GM12878 (cell line): ENCODE results near the gene CACNA2D3. TPM values are rescaled to one million over a fixed set of nuclear protein-coding genes. Genes with fewer than 3 reads are reported as not detected.

Experiments
- ATAC-seq: fragments of 200-7000 bp; cut with Tn5 transposase; 3 replicates; pipeline ENCODE4 v1.9.1; 2020; ENCODE audit warnings: mild to moderate bottlenecking, moderate library complexity
- BruUV-seq: library from RNA; stranded (reverse); fragments of 400-500 nt; replicated peaks from 2 replicates; lab custom pipeline; 2021; lab: Mats Ljungman, UMichigan
- CTCF ChIA-PET: fragments of 300-600 bp; sonication (Branson Sonifier 250); formaldehyde crosslinking; extraction: SDS; loops from one replicate; lab custom pipeline; 2021; ENCODE audit warnings: inconsistent platforms; lab: Yijun Ruan, JAX
- POLR2A ChIA-PET: fragments of 350-600 bp; formaldehyde crosslinking; extraction: SDS; loops from one replicate; lab custom pipeline; 2021; ENCODE audit warnings: inconsistent platforms; lab: Charles Lee
- RAD21 ChIA-PET: fragments of 300-600 bp; sonication (Branson Sonifier 250); formaldehyde crosslinking; loops from one replicate; lab custom pipeline; 2023; ENCODE audit warnings: antibody characterized with exemption; ENCODE audit not compliant: unreplicated experiment; lab: Charles Lee
- SMC1A ChIA-PET: fragments of 300-600 bp; sonication (Branson Sonifier 250); formaldehyde crosslinking; loops from one replicate; lab custom pipeline; 2023; ENCODE audit not compliant: unreplicated experiment, uncharacterized antibody; lab: Charles Lee
- DNase-seq: peaks from one replicate; pipeline ENCODE4 v3.0.0-alpha.2; 2011; ENCODE audit warnings: low read depth, low spot score
- FAIRE-seq: peaks from 3 replicates; lab custom pipeline; 2011; peaks lifted over from hg19 to GRCh38; lab: Jason Lieb, UNC
- H2AFZ ChIP-seq: 2 replicates; pipeline ENCODE4 v1.6.0; 2011; ENCODE audit warnings: low read depth, low read length, control low read depth; ENCODE audit not compliant: control insufficient read depth
- H3K27ac ChIP-seq: 2 replicates; pipeline ENCODE4 v1.5.1; 2011; ENCODE audit warnings: control low read depth; ENCODE audit not compliant: control insufficient read depth, insufficient read depth
- H3K27me3 ChIP-seq, 2 experiments: replicated peaks in 1 of 2; 2 replicates each; pipeline versions ENCODE4 v1.6.0 to v1.6.1; 2011; ENCODE audit warnings: low read length in 1 of 2; ENCODE audit not compliant: control insufficient read depth in 2 of 2, insufficient read depth in 2 of 2
- H3K36me3 ChIP-seq, 2 experiments: 2 replicates each; pipeline ENCODE4 v1.5.1; 2011; ENCODE audit warnings: low read length in 1 of 2; ENCODE audit not compliant: control insufficient read depth in 2 of 2, insufficient read depth in 2 of 2
- H3K4me1 ChIP-seq: 2 replicates; pipeline ENCODE4 v1.6.1; 2011; ENCODE audit warnings: mild to moderate bottlenecking, low read length, moderate library complexity, mixed read lengths; ENCODE audit not compliant: control insufficient read depth, insufficient read depth
- H3K4me2 ChIP-seq: 2 replicates; pipeline ENCODE4 v1.6.0; 2011; ENCODE audit warnings: control low read depth; ENCODE audit not compliant: control insufficient read depth, insufficient read depth
- H3K4me3 ChIP-seq: fragments of 200-600 bp; sonication (generic); 2 replicates; pipeline ENCODE4 v1.5.1; 2016
- H3K79me2 ChIP-seq: 2 replicates; pipeline ENCODE4 v1.6.0; 2011; ENCODE audit warnings: low read length; ENCODE audit not compliant: control insufficient read depth, insufficient read depth
- H3K9ac ChIP-seq: 2 replicates; pipeline ENCODE4 v1.8.0; 2011; ENCODE audit warnings: low read length, control low read depth, mixed read lengths; ENCODE audit not compliant: control insufficient read depth, insufficient read depth
- H3K9me3 ChIP-seq: replicated peaks from 3 replicates; pipeline ENCODE4 v1.5.1; 2011; ENCODE audit warnings: mild to moderate bottlenecking, low read length; ENCODE audit not compliant: control insufficient read depth, insufficient read depth
- H4K20me1 ChIP-seq: 2 replicates; pipeline ENCODE4 v1.6.0; 2011; ENCODE audit not compliant: control insufficient read depth, insufficient read depth
- CUX1 ChIP-seq: IDR thresholded peaks from 2 replicates; pipeline ENCODE4 v1.6.1; 2012; ENCODE audit warnings: improper control_type of control experiment, low read depth, low read length; ENCODE audit not compliant: insufficient replicate concordance
- MAX ChIP-seq: IDR thresholded peaks from 2 replicates; pipeline ENCODE4 v1.6.1; 2012; ENCODE audit warnings: low read depth, low read length, improper control_type of control experiment
- MTA3 ChIP-seq: IDR thresholded peaks from 2 replicates; pipeline ENCODE4 v1.6.1; 2012; ENCODE audit warnings: low read length, inconsistent platforms, borderline replicate concordance
- NFYA ChIP-seq: IDR thresholded peaks from 2 replicates; pipeline ENCODE4 v1.6.1; 2011; ENCODE audit warnings: low read depth, mild to moderate bottlenecking, low read length, improper control_type of control experiment, borderline replicate concordance
- POLR2A ChIP-seq: IDR thresholded peaks from 2 replicates; pipeline ENCODE4 v1.6.1; 2011; ENCODE audit warnings: low read depth, mild to moderate bottlenecking, low read length
- RB1 ChIP-seq: fragments of 450-650 bp; formaldehyde crosslinking; IDR thresholded peaks from 2 replicates; pipeline ENCODE4 v1.6.1; 2017; ENCODE audit warnings: mild to moderate bottlenecking, borderline replicate concordance
- SMARCA5 ChIP-seq: fragments of 450-650 bp; IDR thresholded peaks from 2 replicates; pipeline ENCODE4 v1.6.1; 2017; ENCODE audit warnings: mild to moderate bottlenecking
- TCF3 ChIP-seq: IDR thresholded peaks from 2 replicates; pipeline ENCODE4 v1.6.1; 2012; ENCODE audit warnings: low read depth, mild to moderate bottlenecking, low read length, borderline replicate concordance; ENCODE audit not compliant: insufficient read depth
- ZSCAN29 ChIP-seq: fragments of 450-650 bp; IDR thresholded peaks from 2 replicates; pipeline ENCODE4 v1.6.1; 2017; ENCODE audit warnings: mild to moderate bottlenecking, moderate library complexity
- WGBS: methylation state at CpG from one replicate; pipeline ENCODE4 v1.1.6; 2016; ENCODE audit warnings: low lambda C conversion rate; ENCODE audit not compliant: insufficient replicate concordance, insufficient coverage; ENCODE audit errors: missing lambda C conversion rate; 5-methylcytosine and 5-hydroxymethylcytosine counted together
- in situ Hi-C: fragments of 300-500 bp; cut with MboI; formaldehyde crosslinking; loops from 9 replicates; pipeline ENCODE4 v1.14.3; 2018; ENCODE audit warnings: mixed read lengths
- intact Hi-C: fragments of 100-400 bp; cut with micrococcal nuclease; formaldehyde crosslinking; loops from one replicate; pipeline ENCODE4 v1.14.2; 2022; ENCODE audit not compliant: unreplicated experiment
- polyA plus RNA-seq, 11 experiments: library from polyadenylated mRNA; depleted of rRNA in 4 of 11; unstranded in 6 of 11; stranded (reverse) in 5 of 11; fragments of >200 nt; fragmentation: Nextera tagmentation in 4 of 11; fragmentation: Illumina TruSeq in 1 of 11; extraction: Ambion mirVana in 4 of 11; extraction: Trizol in 1 of 11; gene quantifications; 1 replicate in 1 of 11; 2 replicates in 10 of 11; pipeline versions ENCODE4 v1.2.1 to v1.2.3, GENCODE V29; 2011 to 2016; ENCODE audit warnings: inconsistent platforms in 2 of 11, missing spikeins in 2 of 11, low read depth in 1 of 11
- total RNA-seq, 4 experiments: library from RNA; depleted of rRNA in 3 of 4; stranded (reverse); fragments of >200 nt in 3 of 4; fragmentation: Illumina TruSeq in 1 of 4; extraction: Trizol in 1 of 4; gene quantifications; 2 replicates each; pipeline versions ENCODE4 v1.2.1 to v1.2.3, GENCODE V29; 2013 to 2021

CACNA2D3 gene
- total and polyA plus RNA-seq, 10 of the 15 experiments (the other 5 are each of a cell fraction or from before 2014, with no cell fraction given), result not detected

GRCh38 chr3:54321520-54321919 lies 199.2 kb downstream of the CACNA2D3 start:
- no peak overlapping the region for H2AFZ ChIP-seq
- RAD21 ChIA-PET, result no interaction called here
- DNase-seq (no peak), FAIRE-seq (no peak), ATAC-seq (no peak)
- POLR2A ChIA-PET, result interaction anchor here (0.6 kb wide), 1 partner anchor 644 kb away, joined by 4 read pairs; no protein-coding TSS in a partner anchor
- H3K9me3 ChIP-seq, result no peaks in the 10 kb centered on the region
- intact Hi-C loops (no loop called here), in situ Hi-C loops (no loop called here)
- WGBS, result 37% methylated on average over 5 of the region's 5 CpGs
- BruUV-seq, result no TSS peak
- no peak for TF ChIP-seq RB1
- no peak for TF ChIP-seq TCF3
- no peak for TF ChIP-seq MTA3
- no peaks in the 10 kb centered on the region for H3K4me1 ChIP-seq
- no peak overlapping the region for H3K4me3 ChIP-seq
- H3K9ac ChIP-seq, result no peak overlapping the region
- H3K4me2 ChIP-seq, result no peak overlapping the region
- no peaks in the 10 kb centered on the region for H3K27me3 ChIP-seq
- H4K20me1 ChIP-seq, result no peaks in the 10 kb centered on the region
- CTCF ChIA-PET, result no interaction called here
- no peaks in the 10 kb centered on the region for H3K79me2 ChIP-seq
- H3K27ac ChIP-seq, result no peak overlapping the region
- SMC1A ChIA-PET, result no interaction called here
- H3K36me3 ChIP-seq, result no peaks in the 10 kb centered on the region

GRCh38 chr3:54322354-54322753 lies 200.0 kb downstream of the CACNA2D3 start:
- POLR2A ChIA-PET, result no interaction called here
- TF ChIP-seq MTA3 (no peak), CUX1 (no peak), NFYA (no peak), ZSCAN29 (no peak), SMARCA5 (no peak), POLR2A (no peak), MAX (no peak)
- TF ChIP-seq, all 136 proteins: peak for 0
- Histone ChIP-seq H4K20me1 (no peaks in the 10 kb centered on the region), H3K27ac (no peak overlapping the region), H3K9me3 (no peaks in the 10 kb centered on the region), H3K79me2 (no peaks in the 10 kb centered on the region), H3K27me3 (no peaks in the 10 kb centered on the region), H3K4me1 (no peaks in the 10 kb centered on the region), H3K36me3 (no peaks in the 10 kb centered on the region), H3K9ac (no peak overlapping the region), H3K4me3 (no peak overlapping the region), H3K4me2 (no peak overlapping the region), H2AFZ (no peak overlapping the region)
- BruUV-seq, result no TSS peak
- ChIA-PET SMC1A (no interaction called here), CTCF (no interaction called here), RAD21 (no interaction called here)
- FAIRE-seq (no peak), DNase-seq (no peak), ATAC-seq (no peak)
- in situ Hi-C loops (no loop called here), intact Hi-C loops (no loop called here)
- 10% methylated on average over 3 of the region's 3 CpGs for WGBS
